NCI-H1417 treated with DMSO at 0.1 percent for 48 hours (cell line): ENCODE measurements around the gene IL32.

Experiments
- DNase-seq: peaks from one replicate; lab custom pipeline; 2025; lab: John Stamatoyannopoulos, UW

The IL32 gene

GRCh38 chr16:3115561-3115960 lies 50.1 kb downstream of the IL32 start:
- DNase-seq: no peak

- DNase-seq: no peak
Measured at GRCh38 chr16:3118204-3118790, 52.9 kb downstream of the IL32 start.

- DNase-seq: no peak
Measured at GRCh38 chr16:3118846-3119245, 53.4 kb downstream of the IL32 start.
